Naive thymus-derived CD4-positive, alpha-beta T cell (primary cell): ENCODE results near the gene AKAP13. TPM values are rescaled to one million over a fixed set of nuclear protein-coding genes. Genes with fewer than 3 reads are reported as not detected.

Experiments used
- ATAC-seq: fragments of 150-1000 bp; cut with Tn5 transposase; 2 replicates; pipeline ENCODE4 v1.10.0; 2021; ENCODE audit warnings: mild to moderate bottlenecking, moderate library complexity
- CTCF ChIA-PET: fragments of 350-600 bp; sonication (Branson Sonifier 250); formaldehyde crosslinking; loops from one replicate; lab custom pipeline; 2021; ENCODE audit warnings: antibody characterized with exemption; lab: Charles Lee
- POLR2A ChIA-PET: fragments of 350-600 bp; sonication (Branson Sonifier 250); formaldehyde crosslinking; loops from one replicate; lab custom pipeline; 2021; ENCODE audit warnings: antibody characterized with exemption, inconsistent platforms; lab: Charles Lee
- DNase-seq, 9 donors: peaks; one replicate each; pipeline versions ENCODE4 v3.0.0 to v3.0.0-alpha.2; 2020 to 2022; ENCODE audit warnings: mixed read lengths in 1 of 9
- H3K27ac ChIP-seq: one replicate; pipeline ENCODE4 v1.7.0; 2013; ENCODE audit warnings: mild to moderate bottlenecking, low read depth, low read length, moderate library complexity
- H3K27me3 ChIP-seq, 2 donors: one replicate each; pipeline ENCODE4 v1.7.0; 2013; ENCODE audit warnings: low read length in 2 of 2, mild to moderate bottlenecking in 2 of 2, moderate library complexity in 2 of 2; ENCODE audit not compliant: control insufficient read depth in 2 of 2, insufficient read depth in 2 of 2
- H3K36me3 ChIP-seq, 3 experiments: 1 replicate in 2 of 3; 2 replicates in 1 of 3; pipeline ENCODE4 v1.7.0; 2013; ENCODE audit warnings: low read length in 3 of 3, mild to moderate bottlenecking in 3 of 3, moderate library complexity in 1 of 3; ENCODE audit not compliant: insufficient read depth in 3 of 3, control insufficient read depth in 2 of 3
- H3K4me1 ChIP-seq, 2 donors: one replicate each; pipeline ENCODE4 v1.7.0; 2013; ENCODE audit warnings: low read length in 2 of 2, mild to moderate bottlenecking in 2 of 2, moderate library complexity in 1 of 2; ENCODE audit not compliant: control insufficient read depth in 2 of 2, insufficient read depth in 2 of 2
- H3K4me3 ChIP-seq: 2 replicates; pipeline ENCODE4 v1.7.0; 2013; ENCODE audit warnings: mild to moderate bottlenecking, low read length
- H3K9me3 ChIP-seq, 3 experiments: 1 replicate in 2 of 3; 2 replicates in 1 of 3; pipeline ENCODE4 v1.7.0; 2013; ENCODE audit warnings: low read length in 3 of 3; ENCODE audit not compliant: control insufficient read depth in 2 of 3
- H3K27ac Mint-ChIP-seq, 9 donors: one replicate each; pipeline ENCODE4 v1.8.0; 2020 to 2022; ENCODE audit warnings: mixed read lengths in 9 of 9, mild to moderate bottlenecking in 8 of 9, moderate library complexity in 5 of 9, inconsistent platforms in 2 of 9
- H3K27me3 Mint-ChIP-seq, 5 donors: one replicate each; pipeline ENCODE4 v1.8.0; 2021 to 2022; ENCODE audit warnings: mixed read lengths in 5 of 5, mild to moderate bottlenecking in 1 of 5
- H3K36me3 Mint-ChIP-seq, 5 donors: one replicate each; pipeline ENCODE4 v1.8.0; 2020 to 2022; ENCODE audit warnings: mixed read lengths in 5 of 5, mild to moderate bottlenecking in 3 of 5, inconsistent platforms in 1 of 5
- H3K4me1 Mint-ChIP-seq, 7 donors: one replicate each; pipeline ENCODE4 v1.8.0; 2020 to 2022; ENCODE audit warnings: mixed read lengths in 7 of 7, mild to moderate bottlenecking in 3 of 7, inconsistent platforms in 1 of 7
- H3K4me3 Mint-ChIP-seq, 10 donors: one replicate each; pipeline ENCODE4 v1.8.0; 2020 to 2022; ENCODE audit warnings: mild to moderate bottlenecking in 10 of 10, mixed read lengths in 10 of 10, moderate library complexity in 6 of 10, inconsistent platforms in 2 of 10
- H3K9me3 Mint-ChIP-seq, 11 donors: one replicate each; pipeline ENCODE4 v1.8.0; 2020 to 2022; ENCODE audit warnings: mixed read lengths in 11 of 11, mild to moderate bottlenecking in 4 of 11, inconsistent platforms in 1 of 11, moderate library complexity in 1 of 11
- intact Hi-C, 2 donors: fragments of 100-400 bp; cut with micrococcal nuclease; formaldehyde crosslinking; loops; one replicate each; pipeline ENCODE4 v1.15.1; 2023
- polyA plus RNA-seq, 2 donors: library from polyadenylated mRNA; unstranded; fragments of 300-500 nt; fragmentation: Illumina TruSeq; gene quantifications; one replicate each; pipeline ENCODE4 v1.2.3, GENCODE V29; 2021
- total RNA-seq, 6 experiments: library from RNA in 5 of 6; stranded (reverse) in 5 of 6; gene quantifications; 1 replicate in 5 of 6; 2 replicates in 1 of 6; pipeline ENCODE4 v1.2.3 and lab custom pipeline; 2021 to 2026

The AKAP13 gene
- total and polyA plus RNA-seq, 7 experiments from 2014 or later = 108 to 400 (median 231) TPM

DNA sequence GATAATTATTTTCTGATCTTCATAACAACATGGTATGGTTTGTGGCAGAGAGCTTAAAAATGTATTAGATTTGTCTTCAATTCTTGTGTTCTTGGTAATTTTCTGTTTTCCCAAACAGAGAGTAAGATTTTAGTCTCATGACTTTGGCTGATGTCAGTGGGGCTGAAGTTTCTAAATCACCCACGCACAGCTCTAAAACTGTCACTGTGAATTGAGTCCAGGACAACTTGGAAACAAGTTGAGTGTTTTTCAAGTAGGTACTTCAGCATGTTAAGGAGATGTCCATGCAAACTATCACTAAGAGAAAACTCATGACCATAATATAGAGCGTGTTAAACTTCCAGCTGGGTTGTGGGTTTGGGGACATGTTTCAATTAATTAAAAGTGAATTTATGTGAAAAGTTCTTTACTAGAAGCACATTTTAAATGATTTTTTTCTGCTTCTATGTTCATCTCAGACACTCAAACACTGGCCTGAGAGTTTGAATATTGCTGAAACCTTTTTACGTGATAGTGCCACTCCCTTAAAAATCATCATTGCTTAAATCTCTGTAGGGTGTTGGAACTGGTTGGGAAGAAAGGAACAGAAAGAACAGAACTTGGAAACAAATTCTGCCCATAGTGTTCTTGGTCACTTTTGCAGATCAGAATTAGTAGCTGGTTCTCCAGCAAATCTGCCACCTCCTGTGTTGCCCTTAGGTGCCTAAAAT is 324.5 kb downstream of the AKAP13 start:
- Mint-ChIP-seq H3K27me3 (no peaks in the 10 kb centered on the region), H3K4me1 (peaks cover 58 to 96% (median 90%) of the 10 kb centered on the region in 7 donors), H3K27ac (peak overlapping the region; percentile 86 to 98 (median 95)), H3K9me3 (no peaks in the 10 kb centered on the region), H3K36me3 (peaks cover 4 to 31% (median 15%) of the 10 kb centered on the region in 5 donors), H3K4me3 (peak overlapping the region in 9 of 10 donors; percentile 45 to 89 (median 75))
- DNase-seq = no peak
- H3K9me3 ChIP-seq = no peaks in the 10 kb centered on the region
- H3K4me3 ChIP-seq = peak overlapping the region; percentile 31
- ChIA-PET CTCF (no interaction called here), POLR2A (interaction anchor here (0.7 to 3.9 kb wide), 2 partner anchors 14 to 104 kb away, joined by 3 to 50 read pairs; no protein-coding TSS in a partner anchor)
- no peaks in the 10 kb centered on the region for H3K27me3 ChIP-seq
- intact Hi-C loops = loop anchor here (5.0 to 10.0 kb wide), 5 partner anchors 218 to 970 kb away; no protein-coding TSS in a partner anchor
- peak overlapping the region; percentile 64 for H3K27ac ChIP-seq
- H3K36me3 ChIP-seq = peaks cover 0 to 9% (median 8%) of the 10 kb centered on the region in 3 experiments
- H3K4me1 ChIP-seq = peaks cover 69 to 75% of the 10 kb centered on the region in 2 donors
- no peak for ATAC-seq

DNA sequence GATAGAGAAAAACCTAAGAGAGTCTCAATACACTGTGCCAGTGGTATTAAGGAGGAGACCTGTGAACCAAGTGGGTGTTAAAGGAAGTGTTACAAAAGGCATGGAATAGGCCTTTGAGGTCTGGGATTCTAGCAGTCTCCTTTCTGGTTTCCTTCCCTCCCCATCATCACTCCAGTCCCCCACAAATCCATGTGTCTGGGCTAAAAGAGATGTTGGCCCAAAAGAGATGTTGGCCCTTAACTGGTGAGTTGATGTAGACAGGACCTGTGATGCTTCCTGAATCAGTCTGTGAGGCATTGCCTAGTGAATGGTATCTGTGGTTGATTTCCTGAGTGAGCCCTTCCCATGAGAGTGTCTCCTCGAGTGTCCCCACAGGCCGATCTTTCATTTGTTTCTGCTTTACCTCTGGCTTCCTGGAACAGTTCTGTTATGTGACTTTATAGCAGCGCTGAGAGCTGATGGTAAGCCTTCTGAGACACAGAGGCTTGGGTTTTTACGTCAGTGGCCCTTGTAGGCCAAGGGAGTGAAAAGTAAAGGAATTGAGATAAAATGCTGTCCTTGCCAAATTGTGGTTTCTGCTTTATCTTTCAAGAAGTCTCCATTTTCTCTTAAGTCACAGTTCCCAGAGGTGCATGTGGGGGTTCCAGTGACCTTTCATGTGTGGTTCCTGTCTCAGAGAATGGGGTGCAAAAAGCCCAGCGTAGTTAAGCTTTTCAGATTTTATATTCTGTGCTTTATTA is 326.5 kb downstream of the AKAP13 start:
- DNase-seq (peak in 8 of 9 donors; percentile 14 to 79 (median 72)), ATAC-seq (peak; percentile 86)
- Mint-ChIP-seq H3K36me3 (peaks cover 4 to 37% (median 21%) of the 10 kb centered on the region in 5 donors), H3K4me3 (peak overlapping the region; percentile 77 to 93 (median 89)), H3K27ac (peak overlapping the region; percentile 94 to 100 (median 98)), H3K27me3 (no peaks in the 10 kb centered on the region), H3K4me1 (peaks cover 54 to 92% (median 86%) of the 10 kb centered on the region in 7 donors), H3K9me3 (no peaks in the 10 kb centered on the region)
- ChIA-PET CTCF (interaction anchor here (1.2 kb wide), 1 partner anchor 23 kb away, joined by 3 read pairs; no protein-coding TSS in a partner anchor), POLR2A (interaction anchor here (1.1 to 2.6 kb wide), 4 partner anchors 11 to 26 kb away, joined by 3 to 20 read pairs (median 5); no protein-coding TSS in a partner anchor)
- Histone ChIP-seq H3K4me1 (peaks cover 57 to 72% of the 10 kb centered on the region in 2 donors), H3K27me3 (no peaks in the 10 kb centered on the region), H3K27ac (peak overlapping the region; percentile 84), H3K4me3 (peak overlapping the region; percentile 44), H3K9me3 (no peaks in the 10 kb centered on the region), H3K36me3 (peaks cover 4 to 28% (median 12%) of the 10 kb centered on the region in 3 experiments)
- intact Hi-C loops = loop anchor here (1.0 to 10.0 kb wide), 13 partner anchors 17 to 972 kb away; no protein-coding TSS in a partner anchor

DNA sequence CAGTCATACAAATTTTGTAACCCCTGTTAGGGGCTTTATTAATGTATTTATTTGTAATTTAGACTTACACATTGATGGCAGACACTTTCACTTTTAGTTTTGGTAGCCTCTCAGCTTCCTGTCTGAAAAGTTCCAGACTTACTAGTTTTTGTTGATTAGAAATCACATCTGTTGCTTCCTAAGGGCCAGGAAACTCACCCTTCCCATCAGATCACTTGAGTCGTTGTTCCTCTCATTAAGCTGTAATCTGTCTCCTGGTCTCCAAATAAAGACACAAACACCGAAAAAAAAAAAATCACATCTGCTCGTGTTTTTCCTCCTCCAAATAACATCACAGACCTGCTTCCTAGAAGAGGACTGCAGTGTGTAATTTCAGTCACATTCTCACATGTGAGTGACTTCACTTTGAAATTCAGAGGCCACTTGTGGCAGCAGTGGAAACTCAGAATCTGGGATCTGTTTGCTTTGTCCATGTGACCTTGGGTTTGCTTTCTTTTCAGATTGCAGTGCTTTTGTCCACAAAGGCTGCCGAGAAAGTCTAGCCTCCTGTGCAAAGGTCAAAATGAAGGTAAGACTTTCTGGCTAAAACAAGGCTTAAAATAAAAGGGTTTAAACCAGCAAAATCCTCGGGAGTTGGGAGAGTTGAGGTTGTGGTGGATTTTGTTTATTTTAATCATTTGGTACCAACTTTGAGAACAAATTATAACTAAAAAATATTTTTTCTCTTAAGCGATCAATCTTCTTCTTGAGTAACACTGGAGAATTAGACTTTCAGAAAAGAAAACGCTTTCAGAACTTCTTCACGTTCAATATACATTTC is 327.3 kb downstream of the AKAP13 start:
- intact Hi-C loops = loop anchor here (1.0 to 10.0 kb wide), 13 partner anchors 17 to 973 kb away; no protein-coding TSS in a partner anchor
- Mint-ChIP-seq H3K27ac (peak overlapping the region; percentile 94 to 100 (median 98)), H3K27me3 (no peaks in the 10 kb centered on the region), H3K4me3 (peak overlapping the region; percentile 77 to 93 (median 89)), H3K36me3 (peaks cover 4 to 39% (median 21%) of the 10 kb centered on the region in 5 donors), H3K4me1 (peaks cover 48 to 89% (median 84%) of the 10 kb centered on the region in 7 donors), H3K9me3 (no peaks in the 10 kb centered on the region)
- peak overlapping the region; percentile 84 for H3K27ac ChIP-seq
- peaks cover 50 to 66% of the 10 kb centered on the region in 2 donors for H3K4me1 ChIP-seq
- peaks cover 4 to 36% (median 12%) of the 10 kb centered on the region in 3 experiments for H3K36me3 ChIP-seq
- H3K9me3 ChIP-seq = no peaks in the 10 kb centered on the region
- CTCF ChIA-PET = interaction anchor here (0.6 to 1.2 kb wide), 2 partner anchors 22 to 83 kb away, joined by 3 read pairs; no protein-coding TSS in a partner anchor
- peak overlapping the region; percentile 44 for H3K4me3 ChIP-seq
- ATAC-seq (peak; percentile 35), DNase-seq (peak in 1 of 9 donors; percentile 57)
- POLR2A ChIA-PET = interaction anchor here (1.1 to 2.6 kb wide), 4 partner anchors 12 to 25 kb away, joined by 3 to 20 read pairs (median 5); no protein-coding TSS in a partner anchor
- no peaks in the 10 kb centered on the region for H3K27me3 ChIP-seq

DNA sequence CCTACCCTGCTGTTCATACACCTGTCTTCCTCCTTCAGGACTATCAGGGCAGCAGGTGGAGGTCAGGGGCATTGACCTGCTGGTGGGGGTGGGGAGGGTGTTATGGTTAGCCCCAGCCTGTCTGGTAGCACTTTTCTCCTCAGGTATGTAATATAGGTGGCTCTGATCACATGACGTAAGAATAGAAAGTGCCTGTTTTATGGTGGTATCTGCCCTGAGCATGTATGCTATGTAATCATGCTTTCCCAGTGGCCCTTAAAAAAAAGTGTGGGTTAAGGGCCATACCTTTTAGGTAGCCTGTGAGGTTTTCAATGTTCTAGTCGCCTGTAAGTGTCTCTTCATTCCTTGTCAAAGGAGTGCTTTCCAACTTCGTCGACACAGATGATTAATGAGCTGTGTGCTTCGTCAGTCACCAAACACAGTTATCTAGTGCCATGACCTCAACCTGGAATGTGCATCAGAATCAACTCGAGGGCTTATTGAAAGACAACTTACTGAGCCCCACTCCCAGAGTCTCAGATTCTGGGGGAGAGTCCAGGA is 328.1 kb downstream of the AKAP13 start:
- DNase-seq (no peak), ATAC-seq (no peak)
- no peaks in the 10 kb centered on the region for H3K9me3 ChIP-seq
- Mint-ChIP-seq H3K4me1 (peaks cover 47 to 88% (median 83%) of the 10 kb centered on the region in 7 donors), H3K36me3 (peaks cover 8 to 45% (median 23%) of the 10 kb centered on the region in 5 donors), H3K9me3 (peaks cover 0 to 2% (median 0%) of the 10 kb centered on the region in 11 donors), H3K4me3 (peak overlapping the region; percentile 13 to 93 (median 48)), H3K27me3 (no peaks in the 10 kb centered on the region), H3K27ac (peak overlapping the region; percentile 71 to 100 (median 98))
- peaks cover 8 to 40% (median 12%) of the 10 kb centered on the region in 3 experiments for H3K36me3 ChIP-seq
- H3K4me1 ChIP-seq = peaks cover 42 to 62% of the 10 kb centered on the region in 2 donors
- CTCF ChIA-PET = interaction anchor here (0.6 kb wide), 1 partner anchor 84 kb away, joined by 3 read pairs; no protein-coding TSS in a partner anchor
- peak overlapping the region; percentile 84 for H3K27ac ChIP-seq
- no peak overlapping the region for H3K4me3 ChIP-seq
- POLR2A ChIA-PET = interaction anchor here (0.6 to 0.7 kb wide), 2 partner anchors 62 to 136 kb away, joined by 3 to 4 read pairs; no protein-coding TSS in a partner anchor
- H3K27me3 ChIP-seq = no peaks in the 10 kb centered on the region
- intact Hi-C loops = loop anchor here (5.0 to 10.0 kb wide), 5 partner anchors 221 to 974 kb away; no protein-coding TSS in a partner anchor

DNA sequence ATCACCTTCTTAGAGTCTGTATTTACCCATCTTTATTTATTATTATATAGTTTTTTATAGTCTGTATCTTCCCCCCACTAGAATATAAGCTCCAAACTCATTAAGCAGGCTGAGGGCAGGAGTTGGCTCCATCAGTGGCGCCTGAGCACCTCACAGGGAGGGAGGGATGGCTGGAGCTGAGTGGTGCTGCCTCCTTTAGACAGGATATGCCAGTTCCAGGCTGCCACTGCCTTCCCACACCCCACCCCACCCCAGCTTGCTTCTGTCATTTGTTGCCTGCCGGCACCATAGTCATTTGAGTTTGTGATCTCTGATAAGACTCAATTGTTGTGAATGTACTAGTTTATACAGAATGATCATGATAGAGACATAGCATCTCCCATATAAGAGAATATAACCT is 328.8 kb downstream of the AKAP13 start:
- Histone ChIP-seq H3K27ac (peak overlapping the region; percentile 33), H3K27me3 (no peaks in the 10 kb centered on the region), H3K4me3 (no peak overlapping the region), H3K36me3 (peaks cover 10 to 42% (median 12%) of the 10 kb centered on the region in 3 experiments), H3K9me3 (no peaks in the 10 kb centered on the region), H3K4me1 (peaks cover 37 to 57% of the 10 kb centered on the region in 2 donors)
- H3K27me3 Mint-ChIP-seq = no peaks in the 10 kb centered on the region
- ATAC-seq = no peak
- peaks cover 0 to 2% (median 0%) of the 10 kb centered on the region in 11 donors for H3K9me3 Mint-ChIP-seq
- H3K36me3 Mint-ChIP-seq = peaks cover 8 to 51% (median 27%) of the 10 kb centered on the region in 5 donors
- no peak for DNase-seq
- ChIA-PET CTCF (no interaction called here), POLR2A (interaction anchor here (0.6 to 0.7 kb wide), 2 partner anchors 63 to 135 kb away, joined by 3 to 4 read pairs; no protein-coding TSS in a partner anchor)
- peak overlapping the region in 8 of 9 donors; percentile 59 to 100 (median 97) for H3K27ac Mint-ChIP-seq
- peaks cover 50 to 86% (median 80%) of the 10 kb centered on the region in 7 donors for H3K4me1 Mint-ChIP-seq
- intact Hi-C loops = loop anchor here (5.0 to 10.0 kb wide), 5 partner anchors 222 to 974 kb away; no protein-coding TSS in a partner anchor
- peak overlapping the region in 1 of 10 donors; percentile 32 for H3K4me3 Mint-ChIP-seq
